Endothelial cell of umbilical vein (primary cell): ENCODE data around the gene FAM13C. TPM values are rescaled to one million over a fixed set of nuclear protein-coding genes. Genes with fewer than 3 reads are reported as not detected.

ENCODE experiments used
- BruUV-seq: library from RNA; stranded (reverse); fragments of 400-500 nt; replicated peaks from 2 replicates; lab custom pipeline; 2021; lab: Mats Ljungman, UMichigan
- CTCF ChIA-PET: fragments of 300-600, 350-600 bp; sonication (Branson Sonifier 250); formaldehyde crosslinking; loops from one replicate; lab custom pipeline; 2021; ENCODE audit warnings: antibody characterized with exemption, inconsistent platforms; lab: Charles Lee
- POLR2A ChIA-PET: fragments of 300-600, 350-600 bp; sonication (Branson Sonifier 250); formaldehyde crosslinking; loops from one replicate; lab custom pipeline; 2021; ENCODE audit warnings: antibody characterized with exemption, inconsistent platforms; lab: Charles Lee
- DNase-seq: peaks from one replicate; pipeline ENCODE4 v3.0.0-alpha.2; 2011; ENCODE audit warnings: low read depth, low spot score
- FAIRE-seq: peaks from 2 replicates; lab custom pipeline; 2011; peaks lifted over from hg19 to GRCh38; lab: Jason Lieb, UNC
- H2AFZ ChIP-seq: 2 replicates; pipeline ENCODE4 v1.6.0; 2012; ENCODE audit warnings: low read depth, low read length, control low read depth, inconsistent platforms
- H3K27ac ChIP-seq: 2 replicates; pipeline ENCODE4 v1.5.1; 2011; ENCODE audit warnings: low read depth, mild to moderate bottlenecking, control low read depth, low read length, moderate library complexity; ENCODE audit not compliant: insufficient read depth
- H3K27me3 ChIP-seq, 2 experiments: 2 replicates each; pipeline versions ENCODE4 v1.6.0 to v1.6.1; 2011; ENCODE audit warnings: low read length in 2 of 2, mixed read lengths in 1 of 2; ENCODE audit not compliant: control insufficient read depth in 2 of 2, insufficient read depth in 2 of 2
- H3K36me3 ChIP-seq, 2 experiments: 2 replicates in 1 of 2; 3 replicates in 1 of 2; pipeline ENCODE4 v1.5.1; 2011; ENCODE audit warnings: low read length in 2 of 2, mild to moderate bottlenecking in 1 of 2, moderate library complexity in 1 of 2; ENCODE audit not compliant: control insufficient read depth in 2 of 2, insufficient read depth in 2 of 2; ENCODE audit errors: extremely low read depth in 1 of 2
- H3K4me1 ChIP-seq: 3 replicates; pipeline ENCODE4 v1.5.1; 2011; ENCODE audit warnings: mild to moderate bottlenecking, low read length; ENCODE audit not compliant: control insufficient read depth, insufficient read depth; ENCODE audit errors: extremely low read depth
- H3K4me2 ChIP-seq: 2 replicates; pipeline ENCODE4 v1.6.1; 2011; ENCODE audit warnings: low read length, control low read depth, mixed read lengths; ENCODE audit not compliant: insufficient read depth
- H3K4me3 ChIP-seq, 3 experiments: fragments of 200-600 bp in 1 of 3; sonication (generic), shearing (Covaris generic) in 1 of 3; replicated peaks in 1 of 3; 2 replicates each; pipeline ENCODE4 v1.5.1; 2011 to 2016; ENCODE audit warnings: control low read depth in 3 of 3, low read length in 3 of 3, mild to moderate bottlenecking in 2 of 3, inconsistent platforms in 1 of 3, low read depth in 1 of 3, moderate library complexity in 1 of 3; ENCODE audit not compliant: insufficient read depth in 1 of 3
- H3K79me2 ChIP-seq: 2 replicates; pipeline ENCODE4 v1.6.0; 2012; ENCODE audit warnings: low read length, inconsistent platforms; ENCODE audit not compliant: control insufficient read depth, insufficient read depth
- H3K9ac ChIP-seq: replicated peaks from 2 replicates; pipeline ENCODE3; 2011; ENCODE audit warnings: low read length, control low read depth; ENCODE audit not compliant: insufficient read depth; ENCODE audit errors: extremely low read depth
- H3K9me1 ChIP-seq: replicated peaks from 3 replicates; pipeline ENCODE4 v1.6.0; 2011; ENCODE audit warnings: mild to moderate bottlenecking, low read length; ENCODE audit not compliant: control insufficient read depth, insufficient read depth; ENCODE audit errors: extremely low read depth
- H3K9me3 ChIP-seq: replicated peaks from 2 replicates; pipeline ENCODE4 v1.5.1; 2012; ENCODE audit warnings: low read length, inconsistent platforms; ENCODE audit not compliant: control insufficient read depth, insufficient read depth
- H4K20me1 ChIP-seq: replicated peaks from 2 replicates; pipeline ENCODE3; 2011; ENCODE audit warnings: mild to moderate bottlenecking, low read length; ENCODE audit not compliant: control insufficient read depth, insufficient read depth; ENCODE audit errors: extremely low read depth
- CTCF ChIP-seq, 2 donors: IDR thresholded peaks; 1 replicate in 1 of 2; 2 replicates in 1 of 2; pipeline ENCODE4 v1.5.1; 2011; ENCODE audit warnings: low read length in 2 of 2, mild to moderate bottlenecking in 2 of 2, moderate library complexity in 2 of 2, control low read depth in 1 of 2, inconsistent platforms in 1 of 2, low read depth in 1 of 2; ENCODE audit not compliant: insufficient read depth in 1 of 2; ENCODE audit errors: extremely low read depth in 1 of 2
- FOS ChIP-seq: IDR thresholded peaks from 2 replicates; pipeline ENCODE4 v1.6.1; 2011; ENCODE audit warnings: mild to moderate bottlenecking, low read length, moderate library complexity, borderline replicate concordance; ENCODE audit not compliant: insufficient read depth
- GATA2 ChIP-seq: IDR thresholded peaks from 2 replicates; pipeline ENCODE4 v1.7.0; 2011; ENCODE audit warnings: low read depth, mild to moderate bottlenecking, moderate library complexity, mixed read lengths, low read length; ENCODE audit not compliant: insufficient read length, insufficient read depth
- JUN ChIP-seq: IDR thresholded peaks from 2 replicates; pipeline ENCODE4 v1.6.1; 2011; ENCODE audit warnings: borderline replicate concordance, low read depth; ENCODE audit not compliant: insufficient read length, insufficient read depth
- MYC ChIP-seq: IDR thresholded peaks from one replicate; pipeline ENCODE4 v1.6.1; 2011; ENCODE audit warnings: mild to moderate bottlenecking, low read depth, low read length
- POLR2A ChIP-seq: IDR thresholded peaks from 2 replicates; pipeline ENCODE4 v1.6.1; 2012; ENCODE audit warnings: low read depth, mild to moderate bottlenecking, control low read depth, low read length
- POLR2AphosphoS5 ChIP-seq: IDR thresholded peaks from 2 replicates; pipeline ENCODE4 v1.6.1; 2012; ENCODE audit warnings: low read depth, mild to moderate bottlenecking, control low read depth, low read length, moderate library complexity; ENCODE audit not compliant: insufficient read depth
- dilution Hi-C: fragments of 300-500 bp; cut with MboI; formaldehyde crosslinking; loops from one replicate; pipeline ENCODE4 v1.15.0; 2019; ENCODE audit warnings: low sequenced_read_pairs; ENCODE audit not compliant: extremely low pct_ligation_motif_present
- intact Hi-C: fragments of 100-400 bp; cut with micrococcal nuclease; formaldehyde crosslinking; loops from one replicate; pipeline ENCODE4 v1.10.0; 2022
- polyA plus RNA-seq, 4 experiments: library from polyadenylated mRNA; depleted of rRNA in 3 of 4; stranded (reverse) in 3 of 4; unstranded in 1 of 4; fragments of >200 nt; gene quantifications; 2 replicates each; pipeline versions ENCODE4 v1.2.1 to v1.2.3, GENCODE V29; 2011 to 2012; ENCODE audit warnings: missing spikeins in 1 of 4
- total RNA-seq: library from RNA; stranded (reverse); gene quantifications from 2 replicates; pipeline ENCODE4 v1.2.3, GENCODE V29; 2021
- TF ChIP-seq, protein P1 (sequence below): IDR thresholded peaks from 2 replicates; pipeline ENCODE4 v1.6.1; 2011; ENCODE audit not compliant: insufficient read depth, insufficient read length

The FAM13C gene
- total and polyA plus RNA-seq, 2 donors (not counting 3 experiments of a cell fraction or from before 2014, with no cell fraction given), result 0.03 TPM; not detected in 1

DNA sequence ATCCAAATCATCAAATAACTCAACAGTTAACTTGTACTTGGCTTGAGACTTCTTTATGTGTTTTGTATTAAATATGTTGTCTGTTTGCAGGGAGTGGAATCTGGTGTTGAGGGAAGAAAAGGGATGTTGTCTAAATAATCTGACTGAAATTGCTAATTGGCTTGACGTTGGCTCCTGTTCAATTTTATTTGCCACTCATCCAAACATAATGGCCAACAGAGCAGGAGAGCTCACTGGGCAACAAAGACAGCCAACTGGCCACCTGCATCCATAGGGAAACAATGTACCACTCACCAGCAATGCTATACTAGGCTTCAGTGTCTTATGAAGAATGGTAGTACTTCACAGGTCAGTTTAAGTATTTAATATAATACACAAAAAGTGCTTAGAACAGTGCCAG, 80.5 kb downstream of the FAM13C start:
- DNase-seq (no peak), FAIRE-seq (no peak)
- H3K79me2 ChIP-seq, result no peaks in the 10 kb centered on the region
- no TSS peak for BruUV-seq
- ChIA-PET CTCF (no interaction called here), POLR2A (no interaction called here)
- no peak for TF ChIP-seq GATA2
- no peak overlapping the region for H3K4me3 ChIP-seq
- no peak overlapping the region for H3K4me2 ChIP-seq
- no peaks in the 10 kb centered on the region for H3K9me1 ChIP-seq
- no peaks in the 10 kb centered on the region for H3K27me3 ChIP-seq
- H4K20me1 ChIP-seq, result no peaks in the 10 kb centered on the region
- no peak overlapping the region for H2AFZ ChIP-seq
- H3K9ac ChIP-seq, result no peak overlapping the region
- no peak overlapping the region for H3K27ac ChIP-seq
- dilution Hi-C loops (no loop called here), intact Hi-C loops (no loop called here)
- H3K9me3 ChIP-seq, result no peaks in the 10 kb centered on the region
- no peaks in the 10 kb centered on the region for H3K4me1 ChIP-seq
- no peaks in the 10 kb centered on the region for H3K36me3 ChIP-seq

DNA sequence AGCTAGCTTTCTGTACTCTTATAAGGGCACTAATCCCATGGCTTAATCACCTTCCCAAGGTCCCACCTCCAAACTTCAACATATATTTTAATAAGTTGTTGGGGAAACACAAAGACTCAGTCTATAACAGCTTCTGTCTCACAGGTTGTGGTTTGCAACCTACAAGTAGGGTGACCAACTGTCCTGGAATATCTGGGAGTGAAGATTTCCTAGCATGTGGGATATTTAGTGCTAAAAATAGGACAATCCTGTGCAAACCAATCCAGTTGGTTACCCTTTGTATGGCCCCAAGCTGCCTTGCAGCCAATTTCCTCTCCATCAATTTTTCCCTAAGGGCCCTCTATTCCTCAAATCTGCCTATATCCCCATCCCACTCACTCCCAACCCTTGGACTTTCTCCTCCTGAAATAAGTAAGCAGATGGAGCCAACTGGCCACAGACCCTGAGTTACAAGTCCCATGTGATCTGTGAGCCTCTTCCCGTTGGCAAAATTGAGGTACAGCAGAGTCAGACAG, 82.3 kb downstream of the FAM13C start:
- no peaks in the 10 kb centered on the region for H3K4me1 ChIP-seq
- ChIA-PET POLR2A (no interaction called here), CTCF (no interaction called here)
- FAIRE-seq (no peak), DNase-seq (no peak)
- H3K27me3 ChIP-seq, result no peaks in the 10 kb centered on the region
- BruUV-seq, result no TSS peak
- no peaks in the 10 kb centered on the region for H3K36me3 ChIP-seq
- H3K4me3 ChIP-seq, result no peak overlapping the region
- no peak overlapping the region for H3K9ac ChIP-seq
- TF ChIP-seq FOS (no peak), POLR2AphosphoS5 (no peak), POLR2A (no peak), JUN (no peak), MYC (no peak), CTCF (IDR thresholded peaks at IDR 0.05; ENCODE audit: extremely low read depth in 1 of 2, insufficient read depth in 1 of 2, low read depth in 1 of 2, low read length in 2 of 2) (no peak), GATA2 (no peak)
- TF ChIP-seq, protein P1, sequence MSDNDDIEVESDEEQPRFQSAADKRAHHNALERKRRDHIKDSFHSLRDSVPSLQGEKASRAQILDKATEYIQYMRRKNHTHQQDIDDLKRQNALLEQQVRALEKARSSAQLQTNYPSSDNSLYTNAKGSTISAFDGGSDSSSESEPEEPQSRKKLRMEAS, result no peak
- no peaks in the 10 kb centered on the region for H4K20me1 ChIP-seq
- H3K9me1 ChIP-seq, result no peaks in the 10 kb centered on the region
- intact Hi-C loops, result no loop called here
- dilution Hi-C loops, result no loop called here
- no peaks in the 10 kb centered on the region for H3K79me2 ChIP-seq
- no peaks in the 10 kb centered on the region for H3K9me3 ChIP-seq
- H3K4me2 ChIP-seq, result no peak overlapping the region
- H2AFZ ChIP-seq, result no peak overlapping the region
- no peak overlapping the region for H3K27ac ChIP-seq
